Kidney capillary endothelial cell (primary cell): ENCODE data around the gene NOX5.
"Not testable (repeated sequence)": the region's sequence is repeated elsewhere in the genome, so short reads cannot be mapped to it uniquely, and the experiment has no call there.

Source experiments
- DNase-seq: peaks from one replicate; pipeline ENCODE4 v3.0.0-alpha.2; 2018; ENCODE audit warnings: low spot score

NOX5 gene

GRCh38 chr15:69058830-69059556 is 44.5 kb downstream of the NOX5 start:
- peak; percentile 83 for DNase-seq

- no peak for DNase-seq
These were observed 45.1 kb downstream of the NOX5 start for GRCh38 chr15:69059557-69059943.

DNA sequence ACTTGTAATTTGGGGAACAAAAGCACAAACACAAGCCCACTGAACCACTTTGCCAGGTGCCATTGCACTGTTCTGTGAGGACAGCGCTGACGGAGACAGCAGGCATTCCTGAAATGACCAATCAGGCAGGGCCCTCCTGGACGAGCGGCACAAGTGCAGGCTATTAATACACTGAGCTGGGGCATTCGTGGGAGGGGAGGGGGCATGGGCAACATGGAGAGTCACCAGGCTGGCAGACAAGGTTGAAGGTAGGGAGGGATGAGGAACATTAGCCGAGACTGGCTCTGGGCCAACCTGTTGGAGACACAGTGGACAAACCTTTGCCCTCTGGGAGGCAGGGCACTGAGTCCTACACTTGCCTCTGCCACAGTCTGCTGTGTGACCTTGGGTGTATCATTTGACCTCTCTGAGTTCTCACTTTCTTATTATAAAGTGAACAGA is 45.6 kb downstream of the NOX5 start:
- DNase-seq = no peak

- no peak for DNase-seq
These were observed 46.2 kb downstream of the NOX5 start for GRCh38 chr15:69060744-69061143.

DNA sequence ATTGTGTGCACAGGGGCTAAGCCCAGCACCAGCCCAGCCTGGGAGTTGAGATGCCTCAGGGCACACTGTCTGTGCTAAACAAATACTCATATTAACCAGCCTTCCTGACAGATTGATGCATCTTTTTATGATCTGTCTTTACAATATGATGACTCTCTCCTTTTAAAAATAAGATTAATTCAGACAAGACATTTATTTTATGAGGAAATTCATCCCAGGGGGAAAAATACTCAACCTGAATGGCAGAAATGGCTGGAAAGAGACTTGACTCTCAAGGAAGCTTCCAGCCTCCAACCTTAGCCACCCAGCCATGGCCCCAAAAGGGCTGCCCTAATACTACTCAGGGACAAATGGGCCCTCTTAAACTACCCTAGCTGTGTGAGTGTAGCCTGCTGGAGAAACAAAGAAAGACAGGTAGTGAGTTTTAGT is 46.9 kb downstream of the NOX5 start:
- no peak for DNase-seq

DNA sequence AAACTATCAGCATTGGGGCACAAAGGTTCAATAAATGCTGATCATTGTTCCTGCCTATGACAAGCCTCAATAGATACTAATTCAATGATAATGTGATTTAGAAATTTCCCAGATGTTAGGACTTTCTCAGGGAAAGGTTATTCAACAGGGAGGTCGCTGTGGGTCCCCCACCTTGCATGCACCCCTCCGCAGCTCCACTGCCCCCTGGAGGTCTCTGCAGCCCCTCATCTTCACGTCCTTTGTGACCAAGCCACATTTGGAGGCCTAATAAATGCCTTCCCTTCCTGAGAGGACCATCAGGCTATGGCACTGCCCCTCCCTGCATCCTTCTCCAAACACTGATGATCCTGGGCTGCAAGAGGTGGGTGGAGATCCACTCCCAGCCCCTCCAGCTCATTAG is 50.2 kb downstream of the NOX5 start:
- DNase-seq = no peak

GRCh38 chr15:69066007-69066995 is 51.8 kb downstream of the NOX5 start:
- DNase-seq = no peak

- no peak for DNase-seq
These were observed 52.8 kb downstream of the NOX5 start for GRCh38 chr15:69067296-69067695.

GRCh38 chr15:69068157-69068556 is 53.7 kb downstream of the NOX5 start:
- DNase-seq = no peak

GRCh38 chr15:69069290-69069689 is 54.8 kb downstream of the NOX5 start:
- not testable (repeated sequence) for DNase-seq

- DNase-seq = no peak
These were observed 55.5 kb downstream of the NOX5 start for GRCh38 chr15:69069996-69070395.

- DNase-seq = no peak
These were observed 55.9 kb downstream of the NOX5 start for GRCh38 chr15:69070396-69070795.

DNA sequence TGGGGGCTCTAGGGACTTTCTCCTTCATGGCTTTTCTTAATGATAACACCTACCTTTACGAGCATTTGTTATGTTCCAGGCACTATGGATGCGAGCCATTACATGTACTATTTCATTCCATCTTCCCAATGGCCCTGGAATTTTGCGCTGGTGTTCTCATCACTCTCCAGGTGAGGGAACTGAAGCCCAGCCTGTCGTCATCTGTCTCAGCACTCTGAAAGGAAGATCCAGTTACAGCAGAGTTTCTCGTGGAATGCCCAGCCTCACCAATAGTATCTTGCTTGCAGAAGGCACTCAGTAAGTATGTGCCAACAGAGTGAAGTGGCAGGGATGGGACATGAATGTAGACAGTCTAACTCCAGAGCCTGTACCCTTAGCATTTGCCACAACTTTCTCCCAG is 56.8 kb downstream of the NOX5 start:
- no peak for DNase-seq

DNA sequence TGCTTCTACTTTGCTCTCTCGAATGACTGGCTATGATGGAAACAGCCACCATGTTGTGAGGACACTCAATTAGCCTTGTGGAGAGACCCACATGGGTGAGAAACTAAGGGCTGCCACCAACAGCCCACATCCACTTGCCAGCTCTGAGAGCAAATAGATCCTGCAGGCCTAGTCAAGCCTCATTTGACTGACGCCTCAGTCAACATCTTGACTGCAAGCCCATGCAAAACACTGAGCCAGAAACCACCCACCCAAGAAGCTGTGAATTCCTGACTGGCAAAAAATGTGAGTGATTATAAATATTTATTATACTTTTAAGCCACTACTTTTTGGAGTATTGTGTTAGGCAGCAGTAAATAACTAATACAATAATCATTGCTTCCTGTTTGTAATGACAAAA is 58.4 kb downstream of the NOX5 start:
- DNase-seq = no peak

GRCh38 chr15:69074001-69074842 is 59.7 kb downstream of the NOX5 start:
- DNase-seq = peak; percentile 64

GRCh38 chr15:69074843-69075224 is 60.3 kb downstream of the NOX5 start:
- DNase-seq = no peak

DNA sequence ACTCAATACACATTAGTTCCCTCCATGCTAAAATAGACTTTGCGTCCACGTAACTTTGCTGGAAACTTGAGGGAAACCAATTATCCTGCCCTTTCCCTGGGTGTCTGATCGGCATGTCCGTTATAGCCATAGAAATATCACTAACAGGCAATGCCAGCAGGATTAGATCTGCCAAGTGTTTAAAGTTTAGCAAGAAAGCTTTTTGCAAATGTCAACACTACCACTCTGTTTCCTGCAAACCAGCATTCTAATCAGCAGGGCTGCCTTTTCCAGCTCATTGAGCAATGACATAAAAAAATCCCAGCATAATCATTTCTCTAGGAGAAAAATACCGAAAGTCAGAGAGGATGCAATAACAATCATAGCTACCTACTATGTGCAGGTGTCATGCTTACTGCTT is 60.9 kb downstream of the NOX5 start:
- DNase-seq = no peak

DNA sequence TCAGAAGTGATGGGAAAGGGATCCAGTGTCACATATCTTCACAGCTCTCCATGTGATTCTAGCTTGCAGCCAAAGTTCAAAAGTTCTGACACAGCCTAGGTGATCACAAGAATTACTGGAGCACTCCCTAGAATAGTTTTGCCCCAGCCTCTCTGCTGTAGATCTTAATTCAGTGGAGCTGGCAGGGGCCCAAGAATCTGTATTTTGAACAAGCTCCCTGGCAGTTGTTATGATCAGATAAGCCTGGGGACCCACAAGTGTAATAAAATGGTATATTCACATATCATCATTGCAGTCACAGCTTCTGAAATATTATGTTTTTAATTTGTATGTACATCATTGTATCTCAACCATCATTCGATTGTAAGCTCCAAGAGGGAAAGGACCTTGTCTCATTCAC is 62.3 kb downstream of the NOX5 start:
- DNase-seq = no peak

GRCh38 chr15:69078638-69079037 is 64.1 kb downstream of the NOX5 start:
- no peak for DNase-seq

GRCh38 chr15:69080295-69081248 is 66.1 kb downstream of the NOX5 start:
- no peak for DNase-seq
